Measurements from ENCODE around the gene PNPLA8. TPM values are rescaled to one million over a fixed set of nuclear protein-coding genes. Genes with fewer than 3 reads are reported as not detected.

The PNPLA8 gene
- total RNA-seq, 1 experiment from 2014 or later = 19.5 TPM

DNA sequence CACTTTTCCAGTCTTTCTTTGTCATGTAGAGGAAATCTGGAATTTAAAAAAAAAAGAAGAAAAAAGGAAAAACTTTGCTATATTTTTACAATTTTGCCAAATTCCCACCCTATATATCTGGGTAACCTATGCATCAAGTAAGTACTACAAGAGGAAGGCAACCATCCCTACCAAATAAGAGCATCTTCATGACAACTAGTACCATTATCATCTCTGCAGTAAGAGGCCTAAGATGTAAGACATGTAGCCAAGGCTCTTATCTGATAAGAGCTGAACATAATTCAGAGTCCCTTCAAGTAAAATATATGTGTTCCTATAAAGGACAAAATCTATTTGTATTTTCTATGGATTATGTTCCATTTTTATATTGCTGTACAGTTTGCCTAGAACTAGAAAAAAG, 40.1 kb upstream of the PNPLA8 start:
- no peak overlapping the region for H3K9ac ChIP-seq (ENCODE audit: low read length)
- H3K9me3 ChIP-seq (ENCODE audit: low read length) = no peaks in the 10 kb centered on the region
- H3K4me1 ChIP-seq (ENCODE audit: insufficient read depth, low read length) = peaks cover 9% of the 10 kb centered on the region; the same call in 1 of the 2 replicates
- intact Hi-C loops (cut with micrococcal nuclease) = no loop called here
- DNase-seq (no peak), ATAC-seq (no peak)
- 0 out of 2 replicates have a peak, but pooled peaks cover 4% of the 10 kb centered on the region for H4K20me1 ChIP-seq (ENCODE audit: low read length)
- no peak overlapping the region for H3K4me2 ChIP-seq (ENCODE audit: low read length)
- no TSS peak for BruUV-seq (replicated peaks)
- H3K36me3 ChIP-seq (ENCODE audit: low read depth, low read length) = peaks cover 6% of the 10 kb centered on the region; the same call in 1 of the 2 replicates
- POLR2A ChIA-PET (ENCODE audit: unreplicated experiment) = no interaction called here
- no peak overlapping the region for H3K27ac ChIP-seq (ENCODE audit: low read length)
- H2AFZ ChIP-seq (ENCODE audit: low read length) = no peak overlapping the region
- TF ChIP-seq EZH2 (IDR thresholded peaks at IDR 0.05; ENCODE audit: low read length, unreplicated experiment) (no peak), EZH2phosphoT487 (IDR thresholded peaks at IDR 0.05; ENCODE audit: borderline replicate concordance, low read length) (no peak)
- no peaks in the 10 kb centered on the region for H3K9me2 ChIP-seq (replicated peaks; ENCODE audit: low read length)
- no peak overlapping the region for H3K4me3 ChIP-seq (ENCODE audit: low read length)
- peaks cover 51% of the 10 kb centered on the region for H3K79me2 ChIP-seq (ENCODE audit: low read length)
- CTCF ChIA-PET = no interaction called here
- no peaks in the 10 kb centered on the region for H3F3A ChIP-seq (ENCODE audit: low read length, unreplicated experiment)
- no peaks in the 10 kb centered on the region for H3K27me3 ChIP-seq (ENCODE audit: low read length)

DNA sequence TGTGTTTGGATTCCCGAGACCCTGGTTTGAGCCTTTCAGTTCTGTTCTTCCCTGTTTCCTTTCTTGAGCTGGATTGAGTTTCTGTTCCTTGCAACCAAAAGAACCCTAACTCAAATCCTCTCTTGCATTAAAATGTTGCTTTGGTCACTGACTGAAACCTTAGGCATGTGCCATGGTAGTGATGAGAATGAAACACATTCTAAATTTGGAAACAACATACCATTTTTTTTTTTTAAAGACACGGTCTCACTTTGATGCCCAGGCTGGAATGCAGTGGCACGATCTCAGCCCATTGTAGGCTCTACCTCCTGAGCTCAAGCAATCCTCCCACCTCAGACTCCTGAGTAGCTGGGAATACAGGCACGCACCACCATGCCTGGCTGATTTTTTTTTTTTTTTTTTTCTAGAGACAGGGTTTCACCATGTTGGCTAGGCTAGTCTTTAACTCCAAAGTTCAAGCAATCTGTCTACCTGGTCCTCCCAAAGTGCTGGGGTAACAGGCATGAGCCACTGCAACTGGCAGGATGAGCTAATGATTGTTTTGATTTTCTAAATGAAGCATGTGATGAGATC, 35.2 kb upstream of the PNPLA8 start:
- no peaks in the 10 kb centered on the region for H3K9me3 ChIP-seq (ENCODE audit: low read length)
- CTCF ChIA-PET = interaction anchor here (0.5 kb wide), 1 partner anchor 387 kb away, joined by 3 read pairs; no protein-coding TSS in a partner anchor
- DNase-seq = no peak
- H3K36me3 ChIP-seq (ENCODE audit: low read depth, low read length) = peaks cover 6% of the 10 kb centered on the region; the same call in 1 of the 2 replicates
- no peak for ATAC-seq
- no peaks in the 10 kb centered on the region for H3K27me3 ChIP-seq (ENCODE audit: low read length)
- H3K9me2 ChIP-seq (replicated peaks; ENCODE audit: low read length) = no peaks in the 10 kb centered on the region
- POLR2A ChIA-PET (ENCODE audit: unreplicated experiment) = interaction anchor here (0.6 kb wide), 1 partner anchor 13 kb away, joined by 5 read pairs; no protein-coding TSS in a partner anchor
- no peak overlapping the region for H3K4me2 ChIP-seq (ENCODE audit: low read length)
- intact Hi-C loops (cut with micrococcal nuclease) = no loop called here
- H3K9ac ChIP-seq (ENCODE audit: low read length) = no peak overlapping the region
- no TSS peak for BruUV-seq (replicated peaks)
- H3K4me1 ChIP-seq (ENCODE audit: insufficient read depth, low read length) = no peaks in the 10 kb centered on the region
- peaks cover 7% of the 10 kb centered on the region for H3K79me2 ChIP-seq (ENCODE audit: low read length)
- no peak overlapping the region for H3K27ac ChIP-seq (ENCODE audit: low read length)
- TF ChIP-seq, protein P1, sequence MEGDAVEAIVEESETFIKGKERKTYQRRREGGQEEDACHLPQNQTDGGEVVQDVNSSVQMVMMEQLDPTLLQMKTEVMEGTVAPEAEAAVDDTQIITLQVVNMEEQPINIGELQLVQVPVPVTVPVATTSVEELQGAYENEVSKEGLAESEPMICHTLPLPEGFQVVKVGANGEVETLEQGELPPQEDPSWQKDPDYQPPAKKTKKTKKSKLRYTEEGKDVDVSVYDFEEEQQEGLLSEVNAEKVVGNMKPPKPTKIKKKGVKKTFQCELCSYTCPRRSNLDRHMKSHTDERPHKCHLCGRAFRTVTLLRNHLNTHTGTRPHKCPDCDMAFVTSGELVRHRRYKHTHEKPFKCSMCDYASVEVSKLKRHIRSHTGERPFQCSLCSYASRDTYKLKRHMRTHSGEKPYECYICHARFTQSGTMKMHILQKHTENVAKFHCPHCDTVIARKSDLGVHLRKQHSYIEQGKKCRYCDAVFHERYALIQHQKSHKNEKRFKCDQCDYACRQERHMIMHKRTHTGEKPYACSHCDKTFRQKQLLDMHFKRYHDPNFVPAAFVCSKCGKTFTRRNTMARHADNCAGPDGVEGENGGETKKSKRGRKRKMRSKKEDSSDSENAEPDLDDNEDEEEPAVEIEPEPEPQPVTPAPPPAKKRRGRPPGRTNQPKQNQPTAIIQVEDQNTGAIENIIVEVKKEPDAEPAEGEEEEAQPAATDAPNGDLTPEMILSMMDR (conservative IDR thresholded peaks at IDR 0.05; ENCODE audit: low read depth, low read length) = no peak
- no peak for TF ChIP-seq EZH2 (IDR thresholded peaks at IDR 0.05; ENCODE audit: low read length, unreplicated experiment)
- TF ChIP-seq EZH2phosphoT487 (IDR thresholded peaks at IDR 0.05; ENCODE audit: borderline replicate concordance, low read length) = no peak
- no peak overlapping the region for H2AFZ ChIP-seq (ENCODE audit: low read length)
- H4K20me1 ChIP-seq (ENCODE audit: low read length) = no peaks in the 10 kb centered on the region
- H3K4me3 ChIP-seq (ENCODE audit: low read length) = no peak overlapping the region
- no peaks in the 10 kb centered on the region for H3F3A ChIP-seq (ENCODE audit: low read length, unreplicated experiment)

DNA sequence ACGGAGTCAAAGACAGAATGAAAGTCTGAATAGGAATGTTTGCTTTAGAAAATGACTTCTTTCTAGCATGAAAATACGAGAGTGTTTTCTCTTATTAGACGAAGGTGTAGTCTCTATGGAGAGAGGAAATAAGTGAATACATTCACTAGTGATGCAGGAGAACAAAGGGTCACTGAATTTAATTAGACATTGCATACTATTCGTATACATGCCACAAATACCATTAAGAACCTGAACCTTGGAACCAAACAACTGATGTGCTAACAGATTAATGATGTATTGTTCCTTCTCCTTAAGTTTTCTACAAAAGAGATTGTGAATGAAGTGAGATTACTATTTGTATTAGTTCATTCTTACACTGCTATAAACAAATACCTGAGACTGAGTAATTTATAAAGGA, 33.3 kb upstream of the PNPLA8 start:
- ATAC-seq = no peak
- H3F3A ChIP-seq (ENCODE audit: low read length, unreplicated experiment) = no peaks in the 10 kb centered on the region
- ChIA-PET CTCF (no interaction called here), POLR2A (ENCODE audit: unreplicated experiment) (interaction anchor here (0.6 to 0.9 kb wide), 2 partner anchors 32 to 34 kb away, joined by 3 to 6 read pairs; no protein-coding TSS in a partner anchor)
- H3K4me3 ChIP-seq (ENCODE audit: low read length) = no peak overlapping the region
- no TSS peak for BruUV-seq (replicated peaks)
- no peaks in the 10 kb centered on the region for H3K4me1 ChIP-seq (ENCODE audit: insufficient read depth, low read length)
- H3K27ac ChIP-seq (ENCODE audit: low read length) = no peak overlapping the region
- no peak overlapping the region for H3K9ac ChIP-seq (ENCODE audit: low read length)
- no peaks in the 10 kb centered on the region for H4K20me1 ChIP-seq (ENCODE audit: low read length)
- H3K4me2 ChIP-seq (ENCODE audit: low read length) = no peak overlapping the region
- no peaks in the 10 kb centered on the region for H3K79me2 ChIP-seq (ENCODE audit: low read length)
- no peaks in the 10 kb centered on the region for H3K27me3 ChIP-seq (ENCODE audit: low read length)
- H3K9me2 ChIP-seq (replicated peaks; ENCODE audit: low read length) = no peaks in the 10 kb centered on the region
- no peaks in the 10 kb centered on the region for H3K9me3 ChIP-seq (ENCODE audit: low read length)
- H2AFZ ChIP-seq (ENCODE audit: low read length) = no peak overlapping the region
- intact Hi-C loops (cut with micrococcal nuclease) = no loop called here
- H3K36me3 ChIP-seq (ENCODE audit: low read depth, low read length) = peaks cover 2% of the 10 kb centered on the region; the same call in 1 of the 2 replicates
- TF ChIP-seq EZH2 (IDR thresholded peaks at IDR 0.05; ENCODE audit: low read length, unreplicated experiment) = no peak
- TF ChIP-seq, protein P1 (conservative IDR thresholded peaks at IDR 0.05; ENCODE audit: low read depth, low read length) = no peak
- TF ChIP-seq EZH2phosphoT487 (IDR thresholded peaks at IDR 0.05; ENCODE audit: borderline replicate concordance, low read length) = no peak
- DNase-seq = no peak
